Prostate gland (tissue), 2 donors: Measurements from ENCODE around the gene GM2A. TPM values are rescaled to one million over a fixed set of nuclear protein-coding genes. Genes with fewer than 3 reads are reported as not detected.

ENCODE experiments used
- DNase-seq: peaks from one replicate; pipeline ENCODE4 v3.0.0-alpha.2; 2019; ENCODE audit warnings: low spot score
- H3K27ac ChIP-seq, 2 donors: fragments of 200-600 bp; sonication (generic); 2 replicates each; pipeline ENCODE4 v1.5.1; 2017 to 2019
- H3K27me3 ChIP-seq: fragments of 200-600 bp; sonication (generic); replicated peaks from 2 replicates; pipeline ENCODE4 v1.5.1; 2019; ENCODE audit not compliant: insufficient read depth
- H3K36me3 ChIP-seq, 2 donors: fragments of 200-600 bp; sonication (generic); 1 replicate in 1 of 2; 2 replicates in 1 of 2; pipeline versions ENCODE4 v1.5.1 to v1.8.1; 2017 to 2019
- H3K4me1 ChIP-seq: fragments of 200-600 bp; sonication (generic); replicated peaks from 2 replicates; pipeline ENCODE4 v1.5.1; 2019
- H3K4me3 ChIP-seq, 2 donors: fragments of 200-600 bp; sonication (generic); 2 replicates each; pipeline ENCODE4 v1.5.1; 2017 to 2019
- H3K9me3 ChIP-seq: fragments of 200-600 bp; sonication (generic); 2 replicates; pipeline ENCODE4 v1.5.1; 2017
- CTCF ChIP-seq, 4 experiments: fragments of 200-600 bp in 2 of 4; fragments of 450-650 bp in 2 of 4; sonication (generic) in 2 of 4; IDR thresholded peaks; 1 replicate in 3 of 4; 2 replicates in 1 of 4; pipeline ENCODE4 v1.5.1; 2016 to 2019; ENCODE audit warnings: antibody characterized with exemption in 4 of 4, mild to moderate bottlenecking in 2 of 4, moderate library complexity in 2 of 4
- POLR2A ChIP-seq: fragments of 450-650 bp; IDR thresholded peaks from one replicate; pipeline ENCODE4 v1.6.1; 2016; ENCODE audit warnings: antibody characterized with exemption, mild to moderate bottlenecking
- POLR2AphosphoS5 ChIP-seq: sonication (generic); formaldehyde crosslinking; IDR thresholded peaks from one replicate; pipeline ENCODE4 v1.6.1; 2017; ENCODE audit warnings: antibody characterized with exemption
- WGBS: methylation state at CpG from one replicate; pipeline ENCODE4 v1.1.5; 2018; 5-methylcytosine and 5-hydroxymethylcytosine counted together
- intact Hi-C: fragments of 100-400 bp; cut with DNase I; formaldehyde crosslinking; loops from one replicate; pipeline ENCODE4 v1.14.2; 2022
- total RNA-seq, 2 donors: library from RNA; depleted of rRNA; stranded (reverse); fragments of >200 nt; gene quantifications; one replicate each; pipeline ENCODE4 v1.1.0, GENCODE V29; 2016

GM2A gene
- total RNA-seq, 2 donors from 2014 or later = 48.9 to 60.0 TPM

- H3K4me1 ChIP-seq = no peaks in the 10 kb centered on the region
- 90% methylated on average over 9 of the region's 9 CpGs for WGBS
- H3K27me3 ChIP-seq = no peaks in the 10 kb centered on the region
- DNase-seq = no peak
- TF ChIP-seq POLR2AphosphoS5 (no peak), POLR2A (no peak), CTCF (IDR thresholded peaks at IDR 0.05) (no peak)
- no peak overlapping the region for H3K4me3 ChIP-seq
- H3K36me3 ChIP-seq = no peaks in the 10 kb centered on the region
- no peaks in the 10 kb centered on the region for H3K9me3 ChIP-seq
- no peak overlapping the region for H3K27ac ChIP-seq
- intact Hi-C loops = no loop called here
Observed at GRCh38 chr5:151219138-151219537, 33.8 kb upstream of the GM2A start.

- no peaks in the 10 kb centered on the region for H3K4me1 ChIP-seq
- 70% methylated on average over 7 of the region's 7 CpGs for WGBS
- intact Hi-C loops = no loop called here
- H3K9me3 ChIP-seq = no peaks in the 10 kb centered on the region
- H3K4me3 ChIP-seq = no peak overlapping the region
- DNase-seq = no peak
- no peak overlapping the region for H3K27ac ChIP-seq
- no peaks in the 10 kb centered on the region for H3K36me3 ChIP-seq
- H3K27me3 ChIP-seq = no peaks in the 10 kb centered on the region
- no peak for TF ChIP-seq CTCF (IDR thresholded peaks at IDR 0.05)
- TF ChIP-seq POLR2AphosphoS5 = no peak
- TF ChIP-seq POLR2A = no peak
Observed at GRCh38 chr5:151219789-151220188, 33.2 kb upstream of the GM2A start.

GRCh38 chr5:151221574-151221973 is 31.4 kb upstream of the GM2A start:
- 82% methylated on average over 3 of the region's 3 CpGs for whole genome bisulfite sequencing
- no peaks in the 10 kb centered on the region for H3K4me1 ChIP-seq

GRCh38 chr5:151222054-151222789 is 30.8 kb upstream of the GM2A start:
- no peak for TF ChIP-seq POLR2A
- TF ChIP-seq POLR2AphosphoS5 = no peak
- no peak for TF ChIP-seq CTCF (IDR thresholded peaks at IDR 0.05)
- intact Hi-C loops = no loop called here
- DNase-seq = no peak
- H3K4me3 ChIP-seq = no peak overlapping the region
- H3K27me3 ChIP-seq = no peaks in the 10 kb centered on the region
- no peaks in the 10 kb centered on the region for H3K36me3 ChIP-seq
- no peaks in the 10 kb centered on the region for H3K9me3 ChIP-seq
- WGBS = 60% methylated on average over 6 of the region's 6 CpGs
- H3K27ac ChIP-seq = peak overlapping the region in 1 of 2 donors; percentile 40
- no peaks in the 10 kb centered on the region for H3K4me1 ChIP-seq

More at GRCh38 chr5:151221574-151221973, 31.4 kb upstream of the GM2A start:
- no peak for DNase-seq
- no peaks in the 10 kb centered on the region for H3K36me3 ChIP-seq
- peak overlapping the region in 1 of 2 donors; percentile 40 for H3K27ac ChIP-seq
- H3K9me3 ChIP-seq = no peaks in the 10 kb centered on the region
- intact Hi-C loops = no loop called here
- no peak overlapping the region for H3K4me3 ChIP-seq
- H3K27me3 ChIP-seq = no peaks in the 10 kb centered on the region
- TF ChIP-seq POLR2AphosphoS5 (no peak), CTCF (IDR thresholded peaks at IDR 0.05) (no peak), POLR2A (no peak)

- H3K36me3 ChIP-seq = no peaks in the 10 kb centered on the region
- intact Hi-C loops = no loop called here
- DNase-seq = peak; percentile 9
- H3K27ac ChIP-seq = peak overlapping the region; percentile 40 to 76
- no peaks in the 10 kb centered on the region for H3K4me1 ChIP-seq
- no peak for TF ChIP-seq POLR2AphosphoS5
- no peak for TF ChIP-seq POLR2A
- no peak for TF ChIP-seq CTCF (IDR thresholded peaks at IDR 0.05)
- H3K27me3 ChIP-seq = no peaks in the 10 kb centered on the region
- H3K9me3 ChIP-seq = no peaks in the 10 kb centered on the region
- 41% methylated on average over 4 of the region's 4 CpGs for WGBS
- peak overlapping the region; percentile 56 to 57 for H3K4me3 ChIP-seq
Observed at GRCh38 chr5:151222790-151223446, 30.1 kb upstream of the GM2A start.
